H9 (cell line): ENCODE data around the gene NTN3. TPM values are rescaled to one million over a fixed set of nuclear protein-coding genes. Genes with fewer than 3 reads are reported as not detected.
A peak's percentile ranks its signal among the peaks of the same experiment; 100 is the strongest.

Experiments used
- DNase-seq: peaks from one replicate; pipeline ENCODE4 v3.0.0-alpha.2; 2017
- H2AFZ ChIP-seq: one replicate; pipeline ENCODE4 v1.6.1; 2013; ENCODE audit warnings: mild to moderate bottlenecking, low read length, control low read depth, moderate library complexity
- H2AK5ac ChIP-seq: 2 replicates; pipeline ENCODE4 v1.6.1; 2013; ENCODE audit warnings: low read length, control low read depth, mixed read lengths; ENCODE audit not compliant: insufficient read length
- H2BK120ac ChIP-seq: one replicate; pipeline ENCODE4 v1.6.1; 2013; ENCODE audit warnings: low read depth, mild to moderate bottlenecking, low read length, control low read depth, inconsistent platforms; ENCODE audit not compliant: poor library complexity, severe bottlenecking
- H2BK12ac ChIP-seq: 2 replicates; pipeline ENCODE4 v1.6.1; 2013; ENCODE audit warnings: low read length, control low read depth, mixed read lengths, low read depth; ENCODE audit not compliant: insufficient read length
- H2BK15ac ChIP-seq: 2 replicates; pipeline ENCODE4 v1.6.1; 2013; ENCODE audit warnings: low read depth, low read length, control low read depth
- H2BK20ac ChIP-seq: one replicate; pipeline ENCODE4 v1.6.1; 2013; ENCODE audit warnings: low read depth, mild to moderate bottlenecking, low read length, control low read depth, inconsistent platforms; ENCODE audit not compliant: poor library complexity, severe bottlenecking
- H2BK5ac ChIP-seq: 2 replicates; pipeline ENCODE4 v1.6.1; 2013; ENCODE audit warnings: low read length, control low read depth, mixed read lengths; ENCODE audit not compliant: insufficient read length
- H3K14ac ChIP-seq: 2 replicates; pipeline ENCODE4 v1.6.1; 2013; ENCODE audit warnings: low read length, control low read depth; ENCODE audit not compliant: insufficient read depth
- H3K18ac ChIP-seq: 2 replicates; pipeline ENCODE4 v1.6.1; 2013; ENCODE audit warnings: low read depth, mild to moderate bottlenecking, mixed read lengths, low read length, control low read depth; ENCODE audit not compliant: insufficient read length
- H3K23ac ChIP-seq: 2 replicates; pipeline ENCODE4 v1.6.1; 2013; ENCODE audit warnings: low read length, control low read depth, mixed read lengths, low read depth; ENCODE audit not compliant: insufficient read length
- H3K23me2 ChIP-seq: 2 replicates; pipeline ENCODE4 v1.6.1; 2013; ENCODE audit warnings: low read depth, mild to moderate bottlenecking, mixed read lengths, low read length, control low read depth; ENCODE audit not compliant: insufficient read length, poor library complexity, severe bottlenecking
- H3K27ac ChIP-seq: 2 replicates; pipeline ENCODE4 v1.5.1; 2013; ENCODE audit warnings: low read length, control low read depth, mixed read lengths, low read depth; ENCODE audit not compliant: insufficient read length
- H3K27me3 ChIP-seq: 2 replicates; pipeline ENCODE4 v1.6.1; 2013; ENCODE audit warnings: low read length, control low read depth, inconsistent platforms; ENCODE audit not compliant: insufficient read depth
- H3K4ac ChIP-seq: 2 replicates; pipeline ENCODE4 v1.6.1; 2013; ENCODE audit warnings: low read depth, mild to moderate bottlenecking, control low read depth, inconsistent platforms, low read length, moderate library complexity
- H3K4me1 ChIP-seq: 2 replicates; pipeline ENCODE4 v1.6.1; 2013; ENCODE audit warnings: low read length, control low read depth, inconsistent platforms; ENCODE audit not compliant: insufficient read depth
- H3K4me2 ChIP-seq: 2 replicates; pipeline ENCODE4 v1.6.1; 2013; ENCODE audit warnings: low read length, control low read depth, mixed read lengths; ENCODE audit not compliant: insufficient read length, insufficient read depth
- H3K56ac ChIP-seq: 2 replicates; pipeline ENCODE4 v1.6.1; 2013; ENCODE audit warnings: low read depth, mild to moderate bottlenecking, mixed read lengths, low read length, control low read depth; ENCODE audit not compliant: insufficient read length
- H3K79me1 ChIP-seq: 2 replicates; pipeline ENCODE4 v1.6.1; 2013; ENCODE audit warnings: low read depth, mild to moderate bottlenecking, moderate library complexity, low read length, control low read depth, inconsistent platforms; ENCODE audit not compliant: insufficient read depth, poor library complexity, severe bottlenecking
- H3K79me2 ChIP-seq: 2 replicates; pipeline ENCODE4 v1.6.1; 2013; ENCODE audit warnings: low read length, control low read depth, inconsistent platforms; ENCODE audit not compliant: insufficient read depth
- H3K9ac ChIP-seq: 2 replicates; pipeline ENCODE4 v1.6.1; 2013; ENCODE audit warnings: low read length, control low read depth, mixed read lengths; ENCODE audit not compliant: insufficient read length; ENCODE audit errors: extremely low read depth
- H3K9me3 ChIP-seq: one replicate; pipeline ENCODE4 v1.6.1; 2013; ENCODE audit warnings: low read depth, low read length, inconsistent platforms; ENCODE audit not compliant: control insufficient read depth
- H3T11ph ChIP-seq: one replicate; pipeline ENCODE4 v1.6.1; 2013; ENCODE audit warnings: mild to moderate bottlenecking, low read length, control low read depth, inconsistent platforms
- H4K20me1 ChIP-seq: one replicate; pipeline ENCODE4 v1.6.1; 2013; ENCODE audit not compliant: control insufficient read depth, insufficient read length, insufficient read depth
- H4K5ac ChIP-seq: 2 replicates; pipeline ENCODE4 v1.6.1; 2013; ENCODE audit warnings: low read depth, mild to moderate bottlenecking, mixed read lengths, low read length, control low read depth; ENCODE audit not compliant: insufficient read length
- H4K8ac ChIP-seq: replicated peaks from 2 replicates; pipeline ENCODE4 v1.6.1; 2013; ENCODE audit warnings: low read length, control low read depth, mixed read lengths, low read depth; ENCODE audit not compliant: insufficient read length
- H4K91ac ChIP-seq: 2 replicates; pipeline ENCODE4 v1.6.1; 2013; ENCODE audit warnings: low read depth, mild to moderate bottlenecking, moderate library complexity, mixed read lengths, low read length, control low read depth; ENCODE audit not compliant: insufficient read length
- H3K27ac Mint-ChIP-seq, 3 experiments: 2 replicates in 2 of 3; 3 replicates in 1 of 3; pipeline ENCODE4 v1.8.0; 2020 to 2021; ENCODE audit warnings: mixed read lengths in 3 of 3, mild to moderate bottlenecking in 1 of 3, moderate library complexity in 1 of 3
- H3K27me3 Mint-ChIP-seq: 2 replicates; pipeline ENCODE4 v1.8.0; 2021; ENCODE audit warnings: low read depth, mild to moderate bottlenecking, moderate library complexity, mixed read lengths
- H3K36me3 Mint-ChIP-seq, 3 experiments: 2 replicates in 2 of 3; 3 replicates in 1 of 3; pipeline ENCODE4 v1.8.0; 2020 to 2021; ENCODE audit warnings: low read depth in 3 of 3, mixed read lengths in 3 of 3; ENCODE audit not compliant: insufficient read depth in 1 of 3
- H3K4me1 Mint-ChIP-seq, 2 experiments: 2 replicates each; pipeline ENCODE4 v1.8.0; 2020; ENCODE audit warnings: mixed read lengths in 2 of 2
- H3K4me3 Mint-ChIP-seq, 2 experiments: 2 replicates in 1 of 2; 3 replicates in 1 of 2; pipeline ENCODE4 v1.8.0; 2020 to 2021; ENCODE audit warnings: mild to moderate bottlenecking in 2 of 2, mixed read lengths in 2 of 2, moderate library complexity in 1 of 2
- H3K9me3 Mint-ChIP-seq, 2 experiments: 2 replicates in 1 of 2; 3 replicates in 1 of 2; pipeline ENCODE4 v1.8.0; 2020; ENCODE audit warnings: mild to moderate bottlenecking in 2 of 2, mixed read lengths in 2 of 2, moderate library complexity in 1 of 2
- CTCF ChIP-seq: fragments of 200-600 bp; sonication (generic); conservative IDR thresholded peaks from 3 replicates; pipeline ENCODE4 v1.8.0; 2021; ENCODE audit warnings: antibody characterized with exemption, mild to moderate bottlenecking
- WGBS: extraction: QIAGEN DNeasy Blood & Tissue Kit; methylation state at CpG from one replicate; pipeline ENCODE4 v1.1.7; 2013; ENCODE audit warnings: missing lambda C conversion rate, low lambda C conversion rate, mixed read lengths; ENCODE audit not compliant: insufficient read length; ENCODE audit errors: extremely low coverage; 5-methylcytosine and 5-hydroxymethylcytosine counted together
- total RNA-seq: library from RNA; stranded (reverse); gene quantifications from 2 replicates; pipeline ENCODE4 v1.2.1, GENCODE V29; 2021

Gene NTN3
- total RNA-seq, 1 experiment from 2014 or later: 1.3 TPM

GRCh38 chr16:2432286-2432685, 38.8 kb upstream of the NTN3 start:
- no peak overlapping the region for H2BK5ac ChIP-seq
- H4K20me1 ChIP-seq: no peaks in the 10 kb centered on the region
- Mint-ChIP-seq H3K27ac (peak overlapping the region in 1 of 3 experiments; percentile 25; a peak in 1 of 7 replicates), H3K36me3 (peaks cover 45 to 60% (median 59%) of the 10 kb centered on the region in 3 experiments; a peak in 6 of 7 replicates), H3K27me3 (peaks cover 5% of the 10 kb centered on the region; the same call in 1 of the 2 replicates), H3K4me3 (no peak overlapping the region), H3K4me1 (peaks cover 25% of the 10 kb centered on the region in 2 experiments), H3K9me3 (no peaks in the 10 kb centered on the region)
- H4K91ac ChIP-seq: no peak overlapping the region
- no peak overlapping the region for H2BK15ac ChIP-seq
- H3K23me2 ChIP-seq: peaks cover 15% of the 10 kb centered on the region
- no peak overlapping the region for H3K4me2 ChIP-seq
- H2BK120ac ChIP-seq: no peak overlapping the region
- H3K56ac ChIP-seq: no peak overlapping the region
- peaks cover 9% of the 10 kb centered on the region for H3K79me1 ChIP-seq
- H3T11ph ChIP-seq: no peak overlapping the region
- no peak overlapping the region for H4K8ac ChIP-seq
- H3K14ac ChIP-seq: no peak overlapping the region
- H3K4ac ChIP-seq: no peak overlapping the region
- no peak overlapping the region for H3K27ac ChIP-seq
- no peak overlapping the region for H3K9ac ChIP-seq
- H3K18ac ChIP-seq: no peak overlapping the region
- H2BK12ac ChIP-seq: no peak overlapping the region
- H2AFZ ChIP-seq: no peak overlapping the region
- no peaks in the 10 kb centered on the region; the same call in 1 of the 2 replicates for H3K27me3 ChIP-seq
- WGBS: no CpG with 5 or more reads among the region's 6 CpGs
- no peak for DNase-seq
- H2AK5ac ChIP-seq: no peak overlapping the region
- no peaks in the 10 kb centered on the region for H3K4me1 ChIP-seq
- H3K79me2 ChIP-seq: peaks cover 3% of the 10 kb centered on the region
- no peaks in the 10 kb centered on the region for H3K9me3 ChIP-seq
- peak; percentile 27; the same call in 1 of the 3 replicates for TF ChIP-seq CTCF
- H4K5ac ChIP-seq: no peak overlapping the region
- no peak overlapping the region for H3K23ac ChIP-seq
- no peak overlapping the region for H2BK20ac ChIP-seq
